ENCODE results near the gene NRM. TPM values are rescaled to one million over a fixed set of nuclear protein-coding genes. Genes with fewer than 3 reads are reported as not detected.

NRM gene
- total RNA-seq = 10 to 100 TPM; 31.6 to 32.7 TPM

- H3K4me1 Mint-ChIP-seq (ENCODE audit: low read depth) = peaks cover 37% of the 10 kb centered on the region
- peaks cover 16% of the 10 kb centered on the region for H3K36me3 Mint-ChIP-seq
- peak within 1 kb of the TSS; percentile 99 for H3K27ac Mint-ChIP-seq
- no peaks in the 10 kb centered on the region for H3K9me3 Mint-ChIP-seq
- peak within 1 kb of the TSS; percentile 91 for H3K4me3 Mint-ChIP-seq
- H3K27me3 Mint-ChIP-seq = no peaks in the 10 kb centered on the region
- intact Hi-C loops (cut with micrococcal nuclease) = loop anchor here (1.0 kb wide), 1 partner anchor 11 kb away; no protein-coding TSS in a partner anchor
- ChIA-PET POLR2A (interaction anchor here (0.7 to 14.8 kb wide), 4 partner anchors 9 to 76 kb away, joined by 5 to 209 read pairs (median 7); partner anchors contain the start of genes MDC1 and TUBB), CTCF (interaction anchor here (0.6 to 2.4 kb wide), 6 partner anchors 9 to 41 kb away, joined by 3 to 16 read pairs (median 4); no protein-coding TSS in a partner anchor)
- DNase-seq = peak; percentile 83
These were observed at the start of gene NRM for GRCh38 chr6:30690403-30691207. TSS of gene NRM (minus strand) at chr6:30690984. CDS start at chr6:30690974, 10 bp downstream.

GRCh38 chr6:30740540-30740870 is 49.7 kb upstream of the NRM start:
- H3K4me1 Mint-ChIP-seq (ENCODE audit: low read depth) = peaks cover 73% of the 10 kb centered on the region
- H3K9me3 Mint-ChIP-seq = no peaks in the 10 kb centered on the region
- CTCF ChIA-PET = interaction anchor here (1.2 to 3.4 kb wide), 2 partner anchors 10 to 62 kb away, joined by 3 to 19 read pairs; no protein-coding TSS in a partner anchor
- H3K27me3 Mint-ChIP-seq = no peaks in the 10 kb centered on the region
- intact Hi-C loops (cut with micrococcal nuclease) = loop anchor here (5.0 kb wide), 1 partner anchor 253 kb away; the partner anchor contains the start of gene HLA-E
- peaks cover 80% of the 10 kb centered on the region for H3K36me3 Mint-ChIP-seq
- H3K4me3 Mint-ChIP-seq = peak overlapping the region; percentile 18
- H3K27ac Mint-ChIP-seq = peak overlapping the region; percentile 69
- POLR2A ChIA-PET = interaction anchor here (0.9 to 1.6 kb wide), 4 partner anchors 23 to 78 kb away, joined by 3 to 4 read pairs (median 3); partner anchors contain the start of gene MDC1
- no peak for DNase-seq

GRCh38 chr6:30738532-30738931 is 47.7 kb upstream of the NRM start:
- no peak for DNase-seq
- ChIA-PET CTCF (interaction anchor here (0.9 to 24.6 kb wide), 7 partner anchors 16 to 255 kb away, joined by 3 to 628 read pairs (median 5); partner anchors contain the start of gene DHX16), POLR2A (interaction anchor here (0.6 to 5.0 kb wide), 9 partner anchors 9 to 76 kb away, joined by 3 to 32 read pairs (median 4); no protein-coding TSS in a partner anchor)
- Mint-ChIP-seq H3K27me3 (no peaks in the 10 kb centered on the region), H3K9me3 (no peaks in the 10 kb centered on the region), H3K4me1 (ENCODE audit: low read depth) (peaks cover 76% of the 10 kb centered on the region), H3K36me3 (peaks cover 84% of the 10 kb centered on the region), H3K4me3 (no peak overlapping the region), H3K27ac (no peak overlapping the region)
- intact Hi-C loops (cut with micrococcal nuclease) = loop anchor here (5.0 kb wide), 1 partner anchor 121 kb away; the partner anchor contains the start of genes MRPS18B and PPP1R10

GRCh38 chr6:30735668-30736314 is 45.0 kb upstream of the NRM start:
- H3K9me3 Mint-ChIP-seq = no peaks in the 10 kb centered on the region

GRCh38 chr6:30732237-30732943 is 41.6 kb upstream of the NRM start:
- intact Hi-C loops (cut with micrococcal nuclease) = no loop called here
- ChIA-PET POLR2A (interaction anchor here (1.3 to 1.5 kb wide), 3 partner anchors 9 to 53 kb away, joined by 3 to 4 read pairs (median 4); partner anchors contain the start of gene FLOT1), CTCF (interaction anchor here (1.2 to 24.6 kb wide), 12 partner anchors 10 to 355 kb away, joined by 3 to 628 read pairs (median 12); partner anchors contain the start of genes DHX16, MDC1, MRPS18B and NRM)
- Mint-ChIP-seq H3K9me3 (no peaks in the 10 kb centered on the region), H3K27ac (no peak overlapping the region), H3K27me3 (no peaks in the 10 kb centered on the region), H3K4me3 (no peak overlapping the region), H3K4me1 (ENCODE audit: low read depth) (peaks cover 53% of the 10 kb centered on the region), H3K36me3 (peaks cover 68% of the 10 kb centered on the region)
- DNase-seq = no peak

More at GRCh38 chr6:30735668-30736314, 45.0 kb upstream of the NRM start:
- intact Hi-C loops (cut with micrococcal nuclease) = loop anchor here (1.0 to 5.0 kb wide), 4 partner anchors 9 to 141 kb away; partner anchors contain the start of genes IER3, MRPS18B and PPP1R10
- H3K27me3 Mint-ChIP-seq = no peaks in the 10 kb centered on the region
- DNase-seq = peak; percentile 66
- H3K4me1 Mint-ChIP-seq (ENCODE audit: low read depth) = peaks cover 71% of the 10 kb centered on the region
- peaks cover 76% of the 10 kb centered on the region for H3K36me3 Mint-ChIP-seq
- CTCF ChIA-PET = interaction anchor here (0.7 to 24.6 kb wide), 15 partner anchors 8 to 352 kb away, joined by 3 to 628 read pairs (median 5); partner anchors contain the start of genes DHX16 and IER3
- peak overlapping the region; percentile 89 for H3K27ac Mint-ChIP-seq
- peak overlapping the region; percentile 62 for H3K4me3 Mint-ChIP-seq
- POLR2A ChIA-PET = interaction anchor here (0.7 to 5.0 kb wide), 15 partner anchors 8 to 147 kb away, joined by 3 to 32 read pairs (median 7); partner anchors contain the start of genes IER3 and MRPS18B

GRCh38 chr6:30730601-30731435 is 40.0 kb upstream of the NRM start:
- ChIA-PET POLR2A (interaction anchor here (0.6 to 2.4 kb wide), 8 partner anchors 8 to 115 kb away, joined by 3 to 14 read pairs (median 6); partner anchors contain the start of genes DHX16, FLOT1 and TUBB), CTCF (interaction anchor here (0.6 to 24.6 kb wide), 63 partner anchors 8 to 393 kb away, joined by 3 to 628 read pairs (median 4); partner anchors contain the start of genes DDR1, DHX16, FLOT1 and IER3)
- no peaks in the 10 kb centered on the region for H3K27me3 Mint-ChIP-seq
- intact Hi-C loops (cut with micrococcal nuclease) = no loop called here
- peak overlapping the region; percentile 10 for H3K4me3 Mint-ChIP-seq
- H3K27ac Mint-ChIP-seq = peak overlapping the region; percentile 56
- H3K9me3 Mint-ChIP-seq = no peaks in the 10 kb centered on the region
- H3K36me3 Mint-ChIP-seq = peaks cover 53% of the 10 kb centered on the region
- DNase-seq = peak; percentile 93
- peaks cover 39% of the 10 kb centered on the region for H3K4me1 Mint-ChIP-seq (ENCODE audit: low read depth)

- Mint-ChIP-seq H3K36me3 (peaks cover 60% of the 10 kb centered on the region), H3K9me3 (no peaks in the 10 kb centered on the region), H3K27ac (no peak overlapping the region), H3K4me3 (no peak overlapping the region), H3K4me1 (ENCODE audit: low read depth) (peaks cover 44% of the 10 kb centered on the region), H3K27me3 (no peaks in the 10 kb centered on the region)
- CTCF ChIA-PET = interaction anchor here (0.8 to 24.6 kb wide), 4 partner anchors 8 to 359 kb away, joined by 3 to 628 read pairs (median 5); partner anchors contain the start of gene DHX16
- POLR2A ChIA-PET = interaction anchor here (0.6 to 2.0 kb wide), 4 partner anchors 11 to 84 kb away, joined by 3 to 12 read pairs (median 4); partner anchors contain the start of gene MDC1
- DNase-seq = no peak
- intact Hi-C loops (cut with micrococcal nuclease) = loop anchor here (10.0 kb wide), 1 partner anchor 357 kb away; no protein-coding TSS in a partner anchor
These were observed 37.3 kb upstream of the NRM start for GRCh38 chr6:30727920-30728553.

- Mint-ChIP-seq H3K27ac (peak overlapping the region; percentile 23), H3K4me1 (ENCODE audit: low read depth) (peaks cover 49% of the 10 kb centered on the region), H3K4me3 (no peak overlapping the region), H3K27me3 (peaks cover 1% of the 10 kb centered on the region), H3K9me3 (no peaks in the 10 kb centered on the region), H3K36me3 (peaks cover 63% of the 10 kb centered on the region)
- ChIA-PET CTCF (interaction anchor here (0.6 to 24.6 kb wide), 3 partner anchors 50 to 360 kb away, joined by 3 to 628 read pairs (median 4); partner anchors contain the start of genes DDR1 and DHX16), POLR2A (interaction anchor here (0.6 to 9.7 kb wide), 11 partner anchors 8 to 240 kb away, joined by 3 to 209 read pairs (median 4); partner anchors contain the start of genes NRM and PPP1R18)
- no peak for DNase-seq
- intact Hi-C loops (cut with micrococcal nuclease) = loop anchor here (10.0 kb wide), 1 partner anchor 358 kb away; no protein-coding TSS in a partner anchor
These were observed 36.0 kb upstream of the NRM start for GRCh38 chr6:30726506-30727413.

Data from activated CD4-positive, alpha-beta memory T cell treated with anti-CD3 and anti-CD28 coated beads for 36 hours (primary cell).